ENCODE results near the gene MYCBP2.
A peak's percentile ranks its signal among the peaks of the same experiment; 100 is the strongest.
"Not testable (repeated sequence)": the region's sequence is repeated elsewhere in the genome, so short reads cannot be mapped to it uniquely, and the experiment has no call there.

The MYCBP2 gene

GRCh38 chr13:77338961-77339401, 12.1 kb upstream of the MYCBP2 start:
- no peak for DNase-seq (ENCODE audit: low read depth in 1 of 2, low spot score in 1 of 2)

- no peak for DNase-seq (ENCODE audit: low read depth in 1 of 2, low spot score in 1 of 2)
Observed at GRCh38 chr13:77338329-77338728, 11.4 kb upstream of the MYCBP2 start.

- no peak for DNase-seq (ENCODE audit: low read depth in 1 of 2, low spot score in 1 of 2)
Observed at GRCh38 chr13:77337159-77337558, 10.3 kb upstream of the MYCBP2 start.

- no peak for DNase-seq (ENCODE audit: low read depth in 1 of 2, low spot score in 1 of 2)
Observed at GRCh38 chr13:77335543-77335942, 8.6 kb upstream of the MYCBP2 start.

- DNase-seq (ENCODE audit: low read depth in 1 of 2, low spot score in 1 of 2), result no peak
Observed at GRCh38 chr13:77333594-77333993, 6.7 kb upstream of the MYCBP2 start.

DNA sequence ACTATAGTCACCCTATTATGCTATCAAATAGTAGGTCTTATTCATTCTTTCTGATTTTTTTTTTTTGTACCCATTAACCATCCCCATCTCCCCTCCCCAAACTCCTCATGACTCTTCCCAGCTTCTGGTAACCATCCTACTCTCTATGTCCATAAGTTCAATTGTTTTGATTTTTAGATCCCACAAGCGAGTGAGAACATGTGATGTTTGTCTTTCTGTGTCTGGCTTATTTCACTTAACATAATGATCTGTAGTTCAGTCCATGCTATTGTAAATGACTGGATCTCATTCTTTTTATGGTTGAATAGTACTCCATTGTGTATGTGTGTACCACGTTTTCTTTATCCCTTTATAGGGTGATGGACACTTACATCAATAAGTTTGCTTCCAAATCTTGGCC, 4.5 kb upstream of the MYCBP2 start:
- no peak for DNase-seq (ENCODE audit: low read depth in 1 of 2, low spot score in 1 of 2)

DNA sequence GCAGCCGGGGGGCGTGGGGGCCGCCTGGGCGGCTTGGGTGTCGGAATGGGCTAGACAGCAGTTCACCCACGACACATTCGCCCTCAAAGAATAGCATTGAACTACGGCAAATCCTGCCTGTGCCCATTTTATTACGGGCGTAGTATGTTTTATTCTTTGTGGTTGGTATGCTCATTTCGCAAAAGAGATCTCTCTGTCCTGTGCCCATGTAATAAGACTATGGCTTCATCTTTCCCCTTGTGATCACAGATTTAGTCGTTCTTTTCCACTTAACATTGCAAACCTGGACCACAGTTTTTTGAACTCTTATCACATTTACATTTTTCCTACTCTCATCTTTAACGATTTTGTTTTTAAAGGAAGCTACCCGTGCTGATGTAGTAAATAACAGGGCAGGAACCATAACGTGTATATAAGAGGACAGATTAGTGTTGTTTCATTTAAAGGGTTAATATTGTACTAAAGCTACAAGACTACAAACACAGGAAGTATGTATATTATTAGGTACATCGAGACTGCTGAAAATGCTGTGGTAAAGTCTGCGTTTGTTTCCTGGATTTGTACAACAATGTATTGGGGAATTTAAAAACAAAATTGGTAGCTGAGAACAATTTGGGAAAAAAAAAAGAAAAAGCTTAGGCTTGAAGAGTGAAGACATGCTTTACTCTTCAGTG, 3.2 kb upstream of the MYCBP2 start:
- DNase-seq (ENCODE audit: low read depth in 1 of 2, low spot score in 1 of 2), result no peak

- peak; percentile 67 to 78 for DNase-seq (ENCODE audit: low read depth in 1 of 2, low spot score in 1 of 2)
Observed at GRCh38 chr13:77329133-77329910, 2.4 kb upstream of the MYCBP2 start.

GRCh38 chr13:77328819-77329132, 1.9 kb upstream of the MYCBP2 start:
- DNase-seq (ENCODE audit: low read depth in 1 of 2, low spot score in 1 of 2), result no peak

- DNase-seq (ENCODE audit: low read depth in 1 of 2, low spot score in 1 of 2), result no peak
Observed at GRCh38 chr13:77325371-77325980, 1.4 kb downstream of the MYCBP2 start.

DNA sequence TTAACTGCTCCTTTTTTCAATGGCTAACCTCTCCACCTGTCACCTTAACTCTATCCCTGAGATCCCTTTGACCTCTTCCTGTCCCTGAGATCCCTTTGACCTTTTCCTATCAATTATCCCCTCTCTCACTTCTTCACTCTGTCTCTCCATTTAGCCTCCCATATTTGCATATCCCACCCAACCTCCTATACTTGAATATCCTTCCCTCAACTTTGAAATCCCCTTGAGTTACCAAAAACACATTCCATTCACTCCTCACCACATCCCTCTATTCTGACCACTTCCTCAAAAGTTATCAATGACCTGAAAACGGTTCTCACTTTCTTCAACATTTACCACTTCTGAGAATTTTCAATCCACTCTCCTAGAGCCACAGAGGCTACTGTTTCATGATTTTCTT, 3.0 kb downstream of the MYCBP2 start:
- no peak for DNase-seq (ENCODE audit: low read depth in 1 of 2, low spot score in 1 of 2)

DNA sequence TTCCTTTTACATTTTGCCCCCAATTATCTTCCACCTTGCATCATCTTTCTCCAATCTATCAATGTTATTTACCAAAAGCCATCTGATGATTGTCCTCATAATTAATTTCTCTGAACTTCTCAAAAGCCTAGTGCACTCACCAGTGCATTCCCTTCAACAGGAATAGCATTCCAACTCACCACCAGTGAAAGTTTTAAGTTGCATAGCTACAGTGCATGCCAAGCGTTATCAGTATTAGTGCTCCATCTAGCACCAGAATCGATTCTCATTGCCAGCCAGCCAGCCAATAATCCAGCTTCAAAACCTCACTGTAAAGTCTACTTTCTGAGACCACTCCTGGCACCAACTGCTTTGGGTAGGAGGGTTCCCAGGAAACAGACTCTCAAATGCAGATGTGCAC, 7.4 kb downstream of the MYCBP2 start:
- DNase-seq (ENCODE audit: low read depth in 1 of 2, low spot score in 1 of 2), result no peak

DNA sequence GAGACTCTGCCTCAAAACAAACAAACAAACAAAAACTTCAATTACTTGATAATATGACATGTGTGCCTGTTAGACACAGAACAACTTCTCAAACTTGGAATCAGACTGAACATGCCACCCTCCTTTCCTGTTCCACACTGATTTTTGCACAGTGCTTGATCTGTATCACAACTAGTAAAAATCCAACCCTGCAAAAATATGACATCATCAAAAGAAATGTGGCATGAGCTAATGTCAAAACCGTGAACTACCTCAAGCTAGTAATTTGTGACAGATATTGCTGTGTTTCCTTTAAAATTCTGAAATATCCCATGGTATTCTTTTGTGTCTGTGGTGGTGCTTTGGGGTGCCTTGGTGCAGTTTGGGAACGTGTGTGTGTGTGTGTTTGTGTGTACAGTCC, 8.2 kb downstream of the MYCBP2 start:
- no peak for DNase-seq (ENCODE audit: low read depth in 1 of 2, low spot score in 1 of 2)

DNA sequence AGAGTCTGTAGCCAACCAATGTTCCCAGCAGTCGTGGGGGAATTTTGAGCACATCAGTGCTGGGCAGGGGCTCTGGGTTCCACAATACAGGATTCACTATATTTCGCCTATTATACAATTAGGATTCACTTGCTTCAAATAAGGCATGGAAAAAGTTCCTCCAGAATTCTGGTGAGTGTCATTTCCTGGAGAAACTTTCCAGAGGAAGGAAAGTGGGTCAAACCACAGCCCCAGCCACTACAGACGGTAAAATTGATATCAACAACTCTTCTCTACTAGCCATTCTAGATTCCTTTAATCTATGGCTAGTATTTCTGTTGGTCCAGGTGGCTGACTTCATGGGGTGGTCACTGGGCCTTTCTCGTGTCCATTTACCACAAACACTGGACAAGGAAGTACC, 10.5 kb downstream of the MYCBP2 start:
- no peak for DNase-seq (ENCODE audit: low read depth in 1 of 2, low spot score in 1 of 2)

GRCh38 chr13:77315509-77315908, 11.4 kb downstream of the MYCBP2 start:
- not testable (repeated sequence) for DNase-seq (ENCODE audit: low read depth in 1 of 2, low spot score in 1 of 2)

GRCh38 chr13:77313923-77314322, 13.0 kb downstream of the MYCBP2 start:
- DNase-seq (ENCODE audit: low read depth in 1 of 2, low spot score in 1 of 2), result no peak

DNA sequence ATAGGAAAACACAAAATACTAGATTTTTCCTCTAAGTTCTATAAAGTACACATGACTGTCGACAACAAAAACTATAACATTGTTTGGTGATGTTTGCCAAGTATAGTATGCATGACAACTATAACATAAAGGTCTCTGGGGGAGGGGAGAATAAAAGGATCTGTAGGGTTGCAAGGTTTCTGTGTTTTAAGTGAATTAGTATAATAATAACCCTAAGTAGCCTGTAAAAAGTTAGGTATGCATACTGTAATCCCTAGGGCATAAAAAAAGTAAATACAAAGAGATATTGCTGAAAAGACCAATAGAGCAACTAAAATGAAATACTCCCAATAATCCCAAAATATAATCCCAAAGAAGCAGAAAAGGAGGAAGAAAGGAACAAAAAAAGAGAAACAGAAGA, 14.6 kb downstream of the MYCBP2 start:
- DNase-seq (ENCODE audit: low read depth in 1 of 2, low spot score in 1 of 2), result no peak

DNA sequence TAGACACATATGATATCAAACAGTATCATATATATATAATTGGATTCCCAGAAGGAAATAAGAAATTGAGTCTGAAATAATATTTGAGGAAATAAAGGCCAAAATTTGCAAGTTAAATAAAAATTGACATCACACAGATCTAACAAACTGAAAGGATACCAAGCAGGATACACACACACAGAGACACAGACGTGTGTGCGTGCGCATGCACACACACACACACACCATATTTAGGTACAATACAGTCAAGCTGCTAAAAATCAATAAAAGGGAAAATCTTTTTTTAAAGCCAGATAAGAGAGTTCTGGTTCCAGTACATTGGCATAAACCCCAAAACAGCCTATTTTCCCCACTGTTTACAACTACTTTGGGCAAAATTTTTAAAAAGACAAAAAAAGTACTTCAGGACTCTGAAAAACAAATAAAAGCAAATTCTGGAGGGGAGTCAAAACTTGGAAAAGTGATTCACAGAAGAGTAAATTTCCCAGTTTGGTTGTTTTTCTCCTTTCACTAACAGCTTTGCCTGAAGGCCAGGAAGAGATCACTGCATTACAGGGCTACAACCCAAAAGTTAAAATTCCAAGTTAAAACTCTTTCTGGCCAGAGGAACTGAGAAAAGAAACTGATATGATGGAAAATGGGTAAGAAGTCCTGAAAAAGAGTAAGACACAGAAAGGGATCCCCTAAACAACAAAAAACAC, 16.2 kb downstream of the MYCBP2 start:
- no peak for DNase-seq (ENCODE audit: low read depth in 1 of 2, low spot score in 1 of 2)

- DNase-seq (ENCODE audit: low read depth in 1 of 2, low spot score in 1 of 2), result no peak
Observed at GRCh38 chr13:77310161-77310560, 16.7 kb downstream of the MYCBP2 start.

DNA sequence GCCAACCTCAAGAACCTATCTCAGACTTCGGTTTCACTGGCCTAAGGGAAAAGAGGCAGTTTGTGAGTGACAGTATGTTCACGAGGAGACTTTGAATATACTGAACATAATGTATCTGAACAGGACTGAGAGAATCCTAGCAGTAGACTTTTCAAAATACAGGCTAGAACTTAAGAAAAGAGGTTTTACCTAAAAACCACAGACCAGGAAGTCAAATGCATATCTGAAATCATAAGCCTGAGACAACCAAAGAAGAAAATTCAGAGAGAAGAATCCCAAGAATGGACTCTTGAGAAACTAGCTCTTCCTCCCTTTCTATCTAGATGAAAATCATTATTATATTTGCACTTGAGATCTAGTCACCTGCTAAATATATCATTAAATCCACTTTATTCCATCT, 17.6 kb downstream of the MYCBP2 start:
- DNase-seq (ENCODE audit: low read depth in 1 of 2, low spot score in 1 of 2), result no peak

DNA sequence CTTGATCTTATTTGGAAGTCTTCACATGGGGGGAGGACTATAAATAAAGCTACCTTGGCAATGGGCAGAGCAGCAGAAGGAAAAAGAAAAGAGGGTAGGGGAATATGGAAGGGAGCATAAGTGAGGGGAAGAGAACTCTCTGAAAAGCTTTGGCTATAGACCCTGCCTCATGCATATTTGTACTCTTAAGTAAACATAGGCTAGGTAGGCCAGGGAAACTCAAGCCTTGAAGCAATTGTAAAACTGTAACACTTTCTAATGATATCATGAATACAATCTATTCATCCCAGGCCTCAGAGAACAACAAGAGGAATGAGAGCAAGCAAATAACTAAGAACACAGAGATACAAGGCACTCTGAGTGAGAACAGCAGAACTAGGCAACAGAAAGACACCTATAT, 20.4 kb downstream of the MYCBP2 start:
- no peak for DNase-seq (ENCODE audit: low read depth in 1 of 2, low spot score in 1 of 2)

- DNase-seq (ENCODE audit: low read depth in 1 of 2, low spot score in 1 of 2), result no peak
Observed at GRCh38 chr13:77305266-77305665, 21.6 kb downstream of the MYCBP2 start.
